ENCODE data around the gene MS4A4A. TPM values are rescaled to one million over a fixed set of nuclear protein-coding genes. Genes with fewer than 3 reads are reported as not detected.
A peak's percentile ranks its signal among the peaks of the same experiment; 100 is the strongest.
"Not testable (repeated sequence)": the region's sequence is repeated elsewhere in the genome, so short reads cannot be mapped to it uniquely, and the experiment has no call there.

The MS4A4A gene
- total RNA-seq, 2 experiments from 2014 or later = not detected

- H3K4me1 Mint-ChIP-seq = no peaks in the 10 kb centered on the region
- CTCF ChIA-PET = interaction anchor here (0.8 to 2.4 kb wide), 7 partner anchors 10 to 200 kb away, joined by 3 to 14 read pairs (median 3); no protein-coding TSS in a partner anchor
- DNase-seq (no peak), ATAC-seq (no peak)
- no peaks in the 10 kb centered on the region for H3K9me3 Mint-ChIP-seq (ENCODE audit: low read depth)
- no peak overlapping the region for H3K4me3 Mint-ChIP-seq
- H3K36me3 Mint-ChIP-seq = no peaks in the 10 kb centered on the region
- H3K27ac Mint-ChIP-seq = no peak overlapping the region
- H3K27me3 Mint-ChIP-seq = peaks cover 36% of the 10 kb centered on the region
Observed at GRCh38 chr11:60265373-60266214, 14.9 kb upstream of the MS4A4A start.

- peaks cover 2% of the 10 kb centered on the region for H3K36me3 Mint-ChIP-seq
- ATAC-seq = no peak
- DNase-seq = no peak
- H3K9me3 Mint-ChIP-seq (ENCODE audit: low read depth) = no peaks in the 10 kb centered on the region
- no peak overlapping the region for H3K4me3 Mint-ChIP-seq
- peaks cover 54% of the 10 kb centered on the region for H3K27me3 Mint-ChIP-seq
- CTCF ChIA-PET = interaction anchor here (0.9 to 1.4 kb wide), 2 partner anchors 9 to 23 kb away, joined by 3 read pairs; no protein-coding TSS in a partner anchor
- peaks cover 16% of the 10 kb centered on the region for H3K4me1 Mint-ChIP-seq
- no peak overlapping the region for H3K27ac Mint-ChIP-seq
Observed at GRCh38 chr11:60274416-60274815, 6.0 kb upstream of the MS4A4A start.

GRCh38 chr11:60281485-60281884, 1.0 kb downstream of the MS4A4A start:
- CTCF ChIA-PET = no interaction called here
- no peak for DNase-seq
- no peak overlapping the region for H3K4me3 Mint-ChIP-seq
- H3K27ac Mint-ChIP-seq = no peak overlapping the region
- H3K4me1 Mint-ChIP-seq = no peaks in the 10 kb centered on the region
- peaks cover 32% of the 10 kb centered on the region for H3K27me3 Mint-ChIP-seq
- H3K9me3 Mint-ChIP-seq (ENCODE audit: low read depth) = no peaks in the 10 kb centered on the region
- no peak for ATAC-seq
- H3K36me3 Mint-ChIP-seq = no peaks in the 10 kb centered on the region

- H3K36me3 Mint-ChIP-seq = no peaks in the 10 kb centered on the region
- CTCF ChIA-PET = no interaction called here
Observed at GRCh38 chr11:60282286-60282685, 1.8 kb downstream of the MS4A4A start.

GRCh38 chr11:60285411-60286126, 5.1 kb downstream of the MS4A4A start:
- not testable (repeated sequence) for H3K4me1 Mint-ChIP-seq, ATAC-seq

More at GRCh38 chr11:60282286-60282685, 1.8 kb downstream of the MS4A4A start:
- no peaks in the 10 kb centered on the region for H3K9me3 Mint-ChIP-seq (ENCODE audit: low read depth)
- no peak overlapping the region for H3K27ac Mint-ChIP-seq
- no peaks in the 10 kb centered on the region for H3K4me1 Mint-ChIP-seq
- no peak overlapping the region for H3K4me3 Mint-ChIP-seq
- DNase-seq = no peak
- no peak for ATAC-seq
- peaks cover 30% of the 10 kb centered on the region for H3K27me3 Mint-ChIP-seq

GRCh38 chr11:60288531-60288930, 8.1 kb downstream of the MS4A4A start:
- ATAC-seq = no peak
- Mint-ChIP-seq H3K27ac (no peak overlapping the region), H3K4me1 (no peaks in the 10 kb centered on the region), H3K36me3 (no peaks in the 10 kb centered on the region), H3K4me3 (no peak overlapping the region), H3K9me3 (ENCODE audit: low read depth) (no peaks in the 10 kb centered on the region), H3K27me3 (peaks cover 11% of the 10 kb centered on the region)
- no peak for DNase-seq
- CTCF ChIA-PET = interaction anchor here (0.9 kb wide), 1 partner anchor 23 kb away, joined by 3 read pairs; no protein-coding TSS in a partner anchor

More at GRCh38 chr11:60285411-60286126, 5.1 kb downstream of the MS4A4A start:
- H3K36me3 Mint-ChIP-seq; H3K4me3 Mint-ChIP-seq; H3K9me3 Mint-ChIP-seq (ENCODE audit: low read depth); DNase-seq; CTCF ChIA-PET; H3K27ac Mint-ChIP-seq: not testable (repeated sequence)
- H3K27me3 Mint-ChIP-seq = peaks cover 18% of the 10 kb centered on the region

GRCh38 chr11:60292145-60292544, 11.7 kb downstream of the MS4A4A start:
- Mint-ChIP-seq H3K27me3 (peaks cover 25% of the 10 kb centered on the region), H3K9me3 (ENCODE audit: low read depth) (no peaks in the 10 kb centered on the region), H3K4me3 (no peak overlapping the region), H3K4me1 (no peaks in the 10 kb centered on the region), H3K36me3 (no peaks in the 10 kb centered on the region), H3K27ac (no peak overlapping the region)
- ATAC-seq = no peak
- no peak for DNase-seq
- CTCF ChIA-PET = no interaction called here

GRCh38 chr11:60301178-60301577, 20.7 kb downstream of the MS4A4A start:
- CTCF ChIA-PET = no interaction called here
- Mint-ChIP-seq H3K9me3 (ENCODE audit: low read depth) (no peaks in the 10 kb centered on the region), H3K27ac (no peak overlapping the region), H3K4me1 (no peaks in the 10 kb centered on the region), H3K36me3 (no peaks in the 10 kb centered on the region), H3K4me3 (no peak overlapping the region), H3K27me3 (peaks cover 33% of the 10 kb centered on the region)
- ATAC-seq = no peak
- no peak for DNase-seq

- H3K36me3 Mint-ChIP-seq; H3K4me3 Mint-ChIP-seq; DNase-seq; H3K9me3 Mint-ChIP-seq (ENCODE audit: low read depth); ATAC-seq; H3K4me1 Mint-ChIP-seq; CTCF ChIA-PET; H3K27ac Mint-ChIP-seq: not testable (repeated sequence)
- peaks cover 29% of the 10 kb centered on the region for H3K27me3 Mint-ChIP-seq
Observed at GRCh38 chr11:60301884-60302283, 21.4 kb downstream of the MS4A4A start.

GRCh38 chr11:60303661-60304060, 23.2 kb downstream of the MS4A4A start:
- CTCF ChIA-PET = no interaction called here
- peaks cover 10% of the 10 kb centered on the region for H3K4me1 Mint-ChIP-seq
- H3K27me3 Mint-ChIP-seq = peaks cover 22% of the 10 kb centered on the region
- ATAC-seq (no peak), DNase-seq (no peak)
- H3K36me3 Mint-ChIP-seq = no peaks in the 10 kb centered on the region
- no peak overlapping the region for H3K27ac Mint-ChIP-seq
- no peak overlapping the region for H3K4me3 Mint-ChIP-seq
- no peaks in the 10 kb centered on the region for H3K9me3 Mint-ChIP-seq (ENCODE audit: low read depth)

- CTCF ChIA-PET = no interaction called here
- Mint-ChIP-seq H3K9me3 (ENCODE audit: low read depth) (no peaks in the 10 kb centered on the region), H3K27me3 (peaks cover 20% of the 10 kb centered on the region), H3K4me1 (peaks cover 14% of the 10 kb centered on the region), H3K36me3 (no peaks in the 10 kb centered on the region), H3K4me3 (no peak overlapping the region), H3K27ac (no peak overlapping the region)
- DNase-seq (no peak), ATAC-seq (no peak)
Observed at GRCh38 chr11:60305906-60306619, 25.6 kb downstream of the MS4A4A start.

- H3K4me3 Mint-ChIP-seq = no peak overlapping the region
- ATAC-seq (peak; percentile 39), DNase-seq (peak; percentile 42)
- H3K9me3 Mint-ChIP-seq (ENCODE audit: low read depth) = no peaks in the 10 kb centered on the region
- peaks cover 22% of the 10 kb centered on the region for H3K27me3 Mint-ChIP-seq
- CTCF ChIA-PET = no interaction called here
- H3K27ac Mint-ChIP-seq = peak overlapping the region; percentile 25
- no peaks in the 10 kb centered on the region for H3K36me3 Mint-ChIP-seq
- H3K4me1 Mint-ChIP-seq = peaks cover 14% of the 10 kb centered on the region
Observed at GRCh38 chr11:60307507-60308195, 27.2 kb downstream of the MS4A4A start.
